ENCODE data around the gene FRMD6.

Gene FRMD6

DNA sequence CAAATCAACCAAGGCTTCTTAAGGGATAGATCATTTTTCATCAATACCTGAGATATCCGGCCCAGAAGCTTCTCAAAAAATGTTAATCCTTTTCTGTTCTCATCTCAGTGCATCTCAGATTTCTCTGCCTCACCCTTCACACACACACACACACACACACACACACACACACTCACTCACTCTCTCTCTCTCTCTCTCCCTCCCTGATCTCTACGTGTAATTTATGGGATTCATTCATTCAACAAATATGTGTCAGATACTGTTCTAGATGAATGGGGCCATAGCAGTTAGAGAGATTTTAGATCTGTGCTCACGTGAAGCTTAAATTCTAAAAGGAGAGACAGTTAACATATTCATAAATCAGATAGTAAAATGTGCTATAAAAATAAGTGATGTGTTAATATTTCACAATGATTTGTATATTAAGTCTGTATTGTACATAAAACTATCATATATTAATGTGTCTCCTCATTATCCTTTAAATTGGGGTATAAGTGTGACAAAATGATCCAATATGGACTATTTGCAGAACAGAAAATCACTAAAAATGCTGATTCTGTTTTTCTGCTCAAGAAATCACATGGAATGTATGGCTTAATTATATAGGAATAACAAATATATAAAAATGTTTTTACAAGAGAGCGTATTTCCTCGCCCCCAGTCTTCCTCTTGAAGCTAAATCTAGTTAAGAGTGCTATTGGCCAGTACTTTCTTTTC, 7.3 kb upstream of the FRMD6 start:
- TF ChIP-seq POLR2A (IDR thresholded peaks at IDR 0.05; ENCODE audit: low read length) (no peak), GATA1 (IDR thresholded peaks at IDR 0.05; ENCODE audit: low read depth, low read length) (no peak)
- no peak for DNase-seq

DNA sequence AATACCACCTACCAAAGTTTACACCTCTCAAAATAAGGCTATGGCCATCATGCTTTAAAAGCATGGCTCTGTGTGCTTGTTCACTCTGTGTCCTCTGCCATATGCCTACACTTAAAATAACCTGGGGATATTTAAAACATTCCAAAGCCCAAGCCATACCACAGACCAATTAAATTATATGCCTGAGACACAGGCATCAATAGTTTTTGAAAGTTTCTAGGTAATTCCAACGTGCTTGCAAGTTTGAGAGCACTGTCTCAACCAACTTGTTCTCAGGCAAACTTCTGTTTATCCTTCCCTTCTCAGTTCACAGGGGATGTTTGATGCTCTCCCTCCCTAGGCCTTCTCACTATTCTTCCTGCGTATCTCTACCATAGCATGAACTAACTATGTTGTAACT, 3.4 kb upstream of the FRMD6 start:
- TF ChIP-seq GATA1 (IDR thresholded peaks at IDR 0.05; ENCODE audit: low read depth, low read length): no peak
- no peak for TF ChIP-seq POLR2A (IDR thresholded peaks at IDR 0.05; ENCODE audit: low read length)
- DNase-seq: no peak

DNA sequence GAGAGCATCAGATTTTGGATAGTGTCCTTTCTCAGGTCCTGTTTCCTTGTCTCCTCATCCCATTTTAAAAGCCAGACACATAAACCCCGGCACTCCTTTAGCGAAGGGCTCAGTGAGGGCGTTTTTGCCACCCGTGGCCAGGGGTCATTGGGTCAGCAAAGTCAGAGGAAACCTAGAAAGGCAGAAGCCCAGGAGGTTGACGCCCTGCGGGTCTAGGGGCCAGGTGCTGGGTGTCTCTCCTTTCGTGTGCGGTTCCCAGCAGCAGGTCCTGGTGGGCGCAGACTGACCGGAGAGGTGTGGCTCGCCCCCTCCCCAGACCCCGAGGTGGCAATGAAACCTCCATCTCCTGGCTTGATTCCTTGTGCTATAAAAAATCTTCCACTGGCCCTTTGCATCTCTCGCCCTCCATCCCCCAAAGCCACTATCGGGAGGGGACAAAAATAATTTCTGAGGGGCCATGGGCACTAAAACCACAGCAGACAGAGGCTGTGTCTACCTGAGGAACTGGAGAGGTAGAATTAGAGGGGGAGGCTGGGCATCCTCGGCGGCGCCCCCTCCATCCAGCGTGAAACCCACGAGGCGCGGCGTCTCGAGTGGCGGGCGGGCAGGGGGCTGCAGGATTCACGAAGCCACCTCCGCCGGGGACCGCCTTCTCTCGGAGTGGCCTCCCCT, 858 bp upstream of the FRMD6 start:
- TF ChIP-seq POLR2A (IDR thresholded peaks at IDR 0.05; ENCODE audit: low read length): no peak
- no peak for TF ChIP-seq GATA1 (IDR thresholded peaks at IDR 0.05; ENCODE audit: low read depth, low read length)
- no peak for DNase-seq

DNA sequence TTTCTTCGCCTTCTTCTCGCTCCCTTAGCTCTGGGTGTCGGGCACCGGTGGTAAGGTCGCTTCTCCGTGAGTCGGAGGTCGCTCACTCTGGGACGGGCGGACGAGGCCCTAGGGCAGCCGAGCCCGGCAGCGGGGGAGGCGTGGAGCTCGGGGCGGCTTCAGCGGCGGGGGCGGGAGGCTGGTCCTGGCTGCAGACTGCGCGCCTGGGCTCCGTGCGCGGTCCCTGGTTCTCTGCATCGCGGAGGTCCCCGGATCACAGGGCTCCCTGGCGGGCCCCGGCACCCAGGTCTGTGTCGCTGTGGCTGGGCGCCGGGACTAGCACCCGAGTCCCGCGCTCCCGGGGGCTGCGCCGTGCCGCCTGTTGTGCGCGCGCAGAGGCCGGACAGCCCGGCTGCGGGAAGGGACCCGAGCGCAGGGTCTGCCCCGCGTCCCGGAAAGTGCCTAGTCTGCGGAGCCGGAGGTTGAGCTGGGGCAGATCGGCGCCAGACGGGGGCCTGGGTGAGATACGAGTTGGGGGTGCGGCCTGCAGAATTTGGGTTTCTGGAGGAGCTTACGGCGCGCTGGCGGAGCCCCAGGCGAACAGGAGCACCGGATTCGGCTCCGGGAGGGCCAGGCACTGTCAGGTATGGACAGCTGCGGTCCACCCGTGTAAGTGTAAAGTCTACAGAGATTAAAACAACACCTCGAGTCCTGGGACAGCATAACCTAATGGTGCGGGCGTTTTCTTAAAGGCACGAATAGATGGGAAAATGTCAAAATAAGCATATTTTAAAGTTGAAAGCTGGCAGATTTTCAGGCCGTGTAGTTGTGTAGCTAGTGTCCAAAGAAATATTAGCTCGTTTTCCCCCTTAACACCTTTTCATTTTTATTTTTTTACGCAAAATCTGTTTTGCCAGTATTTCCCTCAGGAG, 713 bp downstream of the FRMD6 start:
- no peak for TF ChIP-seq GATA1 (IDR thresholded peaks at IDR 0.05; ENCODE audit: low read depth, low read length)
- no peak for TF ChIP-seq POLR2A (IDR thresholded peaks at IDR 0.05; ENCODE audit: low read length)
- DNase-seq: peak in 1 of 2 experiments; percentile 53

DNA sequence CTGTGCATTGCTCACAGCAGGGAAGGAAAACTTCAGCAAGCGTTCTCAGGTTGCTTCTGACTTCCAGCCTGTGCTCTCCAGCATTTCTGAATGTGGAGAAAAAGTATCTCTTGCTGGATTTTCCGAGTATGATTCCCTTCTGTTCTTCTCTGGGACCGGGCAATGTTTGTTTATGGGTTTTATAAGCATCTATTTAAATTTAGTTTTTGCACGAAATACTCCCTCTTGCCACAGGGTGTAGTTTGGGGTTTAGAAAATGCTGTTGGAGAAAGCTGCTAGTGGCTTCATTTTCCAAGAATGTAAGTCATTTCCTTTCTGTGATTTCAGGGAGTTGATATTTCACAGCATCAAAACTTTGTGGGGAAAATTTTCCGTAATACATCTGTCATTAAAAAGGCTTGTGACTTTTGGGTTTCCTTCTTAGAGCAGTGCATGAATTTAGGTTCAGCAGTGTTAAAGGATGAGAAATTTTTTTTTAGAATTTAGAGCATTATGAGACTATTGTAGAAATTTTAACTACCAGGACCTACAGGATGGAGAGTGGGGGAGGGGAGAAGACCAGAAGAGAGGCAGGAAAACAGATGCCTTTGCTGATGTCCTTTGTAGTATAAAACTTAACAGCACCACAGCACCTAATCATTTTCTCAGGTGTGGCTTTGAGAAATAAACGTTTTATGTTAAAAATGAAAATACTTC, 1.5 kb downstream of the FRMD6 start:
- no peak for TF ChIP-seq GATA1 (IDR thresholded peaks at IDR 0.05; ENCODE audit: low read depth, low read length)
- no peak for TF ChIP-seq POLR2A (IDR thresholded peaks at IDR 0.05; ENCODE audit: low read length)
- DNase-seq: peak; percentile 8 to 17

DNA sequence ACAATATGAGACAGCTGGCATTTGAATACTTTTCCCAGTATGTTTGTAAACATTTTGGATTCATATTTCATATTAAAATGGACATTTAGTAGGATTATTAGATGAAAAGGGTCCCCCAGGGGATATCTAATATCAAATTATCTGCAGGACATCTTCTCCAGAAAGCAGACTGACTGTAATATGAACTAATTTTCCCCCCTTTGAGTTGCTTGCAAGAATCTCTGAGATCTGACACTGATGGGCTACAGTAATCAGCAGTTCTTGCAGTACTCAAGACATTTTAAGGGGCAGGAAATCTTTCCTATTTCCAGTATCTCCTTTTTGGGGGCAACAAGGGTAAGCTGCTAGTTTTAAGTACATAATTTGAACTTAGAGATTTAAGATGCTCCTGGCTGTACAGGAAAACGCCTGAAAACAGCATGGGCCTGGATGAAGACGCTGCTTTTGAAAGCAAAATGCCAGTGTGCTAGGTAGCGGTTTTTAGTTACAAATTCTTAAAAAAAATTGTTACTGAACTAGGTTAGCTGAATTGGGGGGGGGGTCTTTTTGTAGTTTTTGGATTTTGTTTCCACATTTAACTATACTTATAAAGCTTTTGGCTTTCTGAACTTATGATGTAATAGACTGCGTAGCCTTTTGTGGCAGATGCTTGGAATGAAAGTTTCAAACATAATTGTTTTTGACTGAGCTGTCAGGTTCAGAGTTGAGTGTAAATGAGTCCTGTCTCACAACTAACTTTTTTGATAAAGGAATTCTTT, 2.2 kb downstream of the FRMD6 start:
- no peak for TF ChIP-seq POLR2A (IDR thresholded peaks at IDR 0.05; ENCODE audit: low read length)
- no peak for TF ChIP-seq GATA1 (IDR thresholded peaks at IDR 0.05; ENCODE audit: low read depth, low read length)
- no peak for DNase-seq

DNA sequence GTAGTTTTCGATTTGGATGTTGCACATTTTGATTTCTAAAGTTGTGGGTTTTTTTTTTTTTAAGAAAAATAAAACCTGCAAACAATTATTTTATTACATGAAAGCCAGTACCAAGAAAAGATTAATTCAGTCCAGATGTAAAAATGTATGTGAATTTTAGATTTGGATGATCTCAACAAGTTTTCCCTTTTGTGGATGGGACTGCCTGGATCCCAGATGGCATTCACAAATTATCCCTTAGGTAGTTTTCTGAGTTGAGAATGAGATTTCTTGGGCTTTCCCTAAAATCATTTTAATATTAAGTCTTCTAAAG, 2.8 kb downstream of the FRMD6 start:
- TF ChIP-seq POLR2A (IDR thresholded peaks at IDR 0.05; ENCODE audit: low read length): no peak
- no peak for TF ChIP-seq GATA1 (IDR thresholded peaks at IDR 0.05; ENCODE audit: low read depth, low read length)
- DNase-seq: no peak

DNA sequence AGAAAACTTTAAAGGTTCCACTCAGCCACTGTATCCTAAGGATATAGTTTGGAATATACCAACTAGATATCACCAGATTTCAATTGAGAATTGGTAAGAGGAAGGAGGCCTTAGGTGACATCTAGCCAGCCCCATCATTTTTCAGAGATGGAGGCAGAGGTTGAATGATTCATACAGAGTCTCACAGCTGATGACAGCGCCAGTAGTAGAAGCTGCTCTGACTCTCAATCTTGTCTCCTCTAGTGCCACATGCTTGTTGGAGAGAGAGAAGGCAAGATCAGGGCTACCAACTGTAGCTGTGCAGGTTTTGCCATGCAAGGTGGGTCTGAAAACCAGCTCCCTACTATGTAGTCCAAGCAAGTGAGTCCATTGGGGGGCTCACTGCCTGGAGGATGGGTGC, 6.1 kb downstream of the FRMD6 start:
- no peak for DNase-seq
- TF ChIP-seq GATA1 (IDR thresholded peaks at IDR 0.05; ENCODE audit: low read depth, low read length) (no peak), POLR2A (IDR thresholded peaks at IDR 0.05; ENCODE audit: low read length) (no peak)

DNA sequence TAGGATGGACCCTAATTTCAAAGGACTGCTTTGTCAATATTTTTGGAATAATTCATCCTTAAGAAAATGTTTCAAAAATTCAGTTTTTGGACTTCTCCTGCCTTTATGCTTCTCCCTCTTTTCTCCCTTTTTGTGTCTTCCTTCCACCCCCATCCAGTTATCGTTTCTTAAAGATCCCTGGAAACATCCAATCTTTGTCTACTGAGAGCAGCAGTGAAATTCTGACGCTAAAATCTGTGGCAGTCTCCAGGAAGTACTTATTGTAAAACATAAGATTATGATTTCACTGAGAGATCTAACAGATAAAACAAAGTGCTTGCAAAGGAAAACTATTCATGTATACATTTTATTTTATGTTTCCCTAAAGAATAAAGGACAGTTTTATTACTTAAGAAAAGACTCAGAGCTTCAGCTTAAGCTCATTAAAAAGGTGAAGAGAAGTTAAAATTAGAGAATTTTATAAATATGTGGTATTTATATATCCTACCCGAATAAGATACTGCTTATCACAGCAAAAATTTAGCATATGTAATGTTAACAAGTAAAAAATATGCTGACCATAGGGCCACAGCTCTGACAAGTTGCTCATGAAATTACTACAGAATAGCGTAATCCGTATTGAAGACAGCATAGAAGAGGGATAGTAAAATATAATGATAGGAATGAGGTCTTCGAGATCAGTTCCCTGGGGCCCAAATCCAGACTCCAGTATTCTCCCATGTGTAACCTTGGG, 6.9 kb downstream of the FRMD6 start:
- DNase-seq: no peak
- TF ChIP-seq GATA1 (IDR thresholded peaks at IDR 0.05; ENCODE audit: low read depth, low read length) (no peak), POLR2A (IDR thresholded peaks at IDR 0.05; ENCODE audit: low read length) (no peak)

DNA sequence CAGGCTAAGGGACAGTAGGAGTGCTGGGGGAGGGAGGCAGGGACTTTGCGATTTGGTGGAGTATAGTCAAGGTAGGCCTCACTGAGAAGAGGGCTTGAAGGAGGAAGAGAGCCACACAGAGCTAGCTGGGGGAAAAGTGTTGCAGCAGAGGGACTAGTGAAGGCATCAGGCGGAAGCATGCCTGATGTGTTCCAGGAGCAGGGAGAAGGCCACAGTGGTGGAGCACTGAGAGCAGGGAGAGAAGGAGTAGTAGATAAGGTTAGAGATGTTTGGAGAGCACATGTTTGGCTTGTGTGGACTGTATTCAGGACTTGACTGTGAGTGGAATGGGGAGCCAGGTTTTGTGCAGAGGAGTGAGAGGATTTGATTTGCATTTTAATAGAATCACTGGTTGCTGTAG, 9.0 kb downstream of the FRMD6 start:
- no peak for TF ChIP-seq POLR2A (IDR thresholded peaks at IDR 0.05; ENCODE audit: low read length)
- no peak for TF ChIP-seq GATA1 (IDR thresholded peaks at IDR 0.05; ENCODE audit: low read depth, low read length)
- no peak for DNase-seq

DNA sequence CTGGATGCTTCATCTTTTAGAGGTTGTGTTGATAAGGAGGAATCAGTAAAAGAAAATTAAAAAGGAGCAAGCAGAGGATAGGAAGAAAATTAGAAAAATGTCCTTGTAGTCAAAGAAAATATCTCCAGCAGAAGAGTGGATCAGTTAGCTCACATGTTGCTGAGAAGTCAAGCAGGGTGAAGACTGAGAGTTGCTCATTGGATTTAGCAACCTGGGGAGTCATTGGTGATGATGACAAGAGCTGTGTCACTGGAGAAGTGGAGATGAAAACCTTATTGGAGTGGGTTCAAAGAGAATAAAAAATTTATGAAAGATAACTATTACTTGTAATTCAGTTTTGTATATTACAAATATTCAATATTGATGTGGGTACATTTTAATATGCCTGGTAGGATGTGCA, 9.8 kb downstream of the FRMD6 start:
- TF ChIP-seq POLR2A (IDR thresholded peaks at IDR 0.05; ENCODE audit: low read length): no peak
- no peak for TF ChIP-seq GATA1 (IDR thresholded peaks at IDR 0.05; ENCODE audit: low read depth, low read length)
- DNase-seq: no peak

DNA sequence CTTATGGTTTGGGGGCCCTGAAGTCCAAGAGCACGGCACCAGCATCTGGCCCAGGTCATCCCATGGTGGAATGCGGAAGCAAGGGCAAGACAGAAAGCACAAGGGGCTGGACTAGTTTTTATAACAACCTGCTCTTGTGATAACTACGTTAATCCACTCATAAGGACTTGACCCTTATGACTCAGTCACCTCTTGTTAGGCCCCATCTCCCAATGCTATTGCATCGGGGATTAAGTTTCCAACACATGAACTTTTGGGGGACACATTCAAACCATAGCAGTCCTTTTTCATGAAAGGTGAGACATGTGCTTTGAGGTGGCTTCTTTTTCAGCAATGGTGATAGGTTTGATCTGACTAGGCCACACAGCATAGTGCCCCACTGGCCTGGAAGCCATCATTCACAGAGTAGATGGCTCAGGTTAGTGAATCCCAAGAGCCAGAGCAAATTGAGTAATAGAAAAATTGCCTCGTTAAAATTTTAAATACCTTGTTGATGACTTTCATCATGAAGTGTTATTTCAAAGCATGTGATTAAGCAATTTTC, 12.1 kb downstream of the FRMD6 start:
- DNase-seq: no peak
- TF ChIP-seq GATA1 (IDR thresholded peaks at IDR 0.05; ENCODE audit: low read depth, low read length) (no peak), POLR2A (IDR thresholded peaks at IDR 0.05; ENCODE audit: low read length) (no peak)

Measured in erythroblast (primary cell).